ENCODE results near the gene FLYWCH1.

Gene FLYWCH1

DNA sequence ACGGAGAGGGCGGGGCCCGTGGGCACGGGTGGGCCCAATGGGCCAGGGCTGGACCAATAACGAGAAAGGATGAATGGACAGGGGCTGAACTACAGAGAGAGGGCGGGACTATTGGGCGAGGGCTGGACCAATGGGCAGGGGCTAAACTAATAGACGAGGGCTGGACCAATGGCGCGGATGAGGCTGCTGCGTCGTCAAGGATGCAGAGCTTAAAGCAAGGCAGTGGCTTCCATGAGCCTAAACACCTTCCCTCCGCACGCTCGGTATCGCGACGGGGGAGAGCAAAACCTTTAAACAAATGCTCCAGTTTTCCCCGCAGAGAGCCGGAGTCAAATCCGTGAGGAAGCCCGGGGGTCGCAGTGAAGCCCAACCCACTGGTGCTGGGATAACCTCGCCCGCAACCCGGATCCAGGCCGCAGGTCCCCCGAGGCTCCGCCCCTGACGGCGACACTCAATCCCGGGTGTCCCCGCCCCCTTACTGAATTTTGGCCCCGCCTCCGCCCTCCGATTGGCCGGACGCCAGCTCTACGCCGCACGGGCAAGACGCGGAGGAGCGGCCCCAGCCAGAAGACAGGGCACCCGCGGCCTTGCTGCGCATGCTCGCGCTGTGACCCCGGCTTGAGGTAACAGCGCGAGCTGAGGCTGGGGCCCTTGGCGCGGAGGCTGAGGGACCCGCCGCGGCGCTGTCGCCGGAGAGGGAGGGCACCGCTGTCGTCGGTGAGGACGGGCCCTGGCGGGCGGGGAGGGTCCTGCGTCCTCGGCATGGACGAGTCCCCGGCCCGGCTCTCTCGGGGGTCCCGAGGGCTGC lies 28.9 kb upstream of the FLYWCH1 start, which contains the start of gene FLYWCH2:
Gene FLYWCH2, plus strand, starts transcription at position 566 of the 808 bp plus-strand sequence. CDS start 13,235 bp downstream, outside the sequence.
- Mint-ChIP-seq H3K9me3 (peaks cover 5% of the 10 kb centered on the region), H3K27me3 (ENCODE audit: low read depth, poor library complexity) (peaks cover 32% of the 10 kb centered on the region), H3K4me3 (peak within 1 kb of the TSS; percentile 87), H3K27ac (peak within 1 kb of the TSS; percentile 96), H3K36me3 (ENCODE audit: low read depth) (peaks cover 9% of the 10 kb centered on the region), H3K4me1 (peaks cover 8% of the 10 kb centered on the region)
- TF ChIP-seq CTCF (IDR thresholded peaks at IDR 0.05) = no peak
- peak; percentile 100 for DNase-seq

- peak overlapping the region; percentile 87 for H3K4me3 Mint-ChIP-seq
- peaks cover 8% of the 10 kb centered on the region for H3K4me1 Mint-ChIP-seq
- peaks cover 5% of the 10 kb centered on the region for H3K9me3 Mint-ChIP-seq
- H3K36me3 Mint-ChIP-seq (ENCODE audit: low read depth) = peaks cover 9% of the 10 kb centered on the region
- TF ChIP-seq CTCF (IDR thresholded peaks at IDR 0.05) = no peak
- peaks cover 27% of the 10 kb centered on the region for H3K27me3 Mint-ChIP-seq (ENCODE audit: low read depth, poor library complexity)
- no peak overlapping the region for H3K27ac Mint-ChIP-seq
- peak; percentile 62 for DNase-seq
Observed at GRCh38 chr16:2883458-2883908, 28.2 kb upstream of the FLYWCH1 start.

GRCh38 chr16:2884041-2884451 lies 27.7 kb upstream of the FLYWCH1 start:
- Mint-ChIP-seq H3K9me3 (peaks cover 5% of the 10 kb centered on the region), H3K27me3 (ENCODE audit: low read depth, poor library complexity) (peaks cover 22% of the 10 kb centered on the region), H3K4me1 (peaks cover 8% of the 10 kb centered on the region), H3K27ac (peak overlapping the region; percentile 27), H3K4me3 (peak overlapping the region; percentile 87), H3K36me3 (ENCODE audit: low read depth) (peaks cover 9% of the 10 kb centered on the region)
- TF ChIP-seq CTCF (IDR thresholded peaks at IDR 0.05) = no peak
- no peak for DNase-seq

- H3K4me1 Mint-ChIP-seq = peaks cover 29% of the 10 kb centered on the region
- H3K27me3 Mint-ChIP-seq (ENCODE audit: low read depth, poor library complexity) = peaks cover 6% of the 10 kb centered on the region
- no peak for DNase-seq
- peaks cover 3% of the 10 kb centered on the region for H3K36me3 Mint-ChIP-seq (ENCODE audit: low read depth)
- TF ChIP-seq CTCF (IDR thresholded peaks at IDR 0.05) = no peak
- H3K4me3 Mint-ChIP-seq = no peak overlapping the region
- no peaks in the 10 kb centered on the region for H3K9me3 Mint-ChIP-seq
- H3K27ac Mint-ChIP-seq = peak overlapping the region; percentile 68
Observed at GRCh38 chr16:2894231-2894630, 17.5 kb upstream of the FLYWCH1 start.

- peaks cover 25% of the 10 kb centered on the region for H3K4me1 Mint-ChIP-seq
- H3K27ac Mint-ChIP-seq = no peak overlapping the region
- no peak for DNase-seq
- no peaks in the 10 kb centered on the region for H3K9me3 Mint-ChIP-seq
- H3K4me3 Mint-ChIP-seq = no peak overlapping the region
- peaks cover 3% of the 10 kb centered on the region for H3K36me3 Mint-ChIP-seq (ENCODE audit: low read depth)
- TF ChIP-seq CTCF (IDR thresholded peaks at IDR 0.05) = no peak
- peaks cover 11% of the 10 kb centered on the region for H3K27me3 Mint-ChIP-seq (ENCODE audit: low read depth, poor library complexity)
Observed at GRCh38 chr16:2895813-2896212, 15.9 kb upstream of the FLYWCH1 start.

All from nephron progenitor cell (in vitro differentiated cells).